ENCODE data around the gene DCBLD2. TPM values are rescaled to one million over a fixed set of nuclear protein-coding genes. Genes with fewer than 3 reads are reported as not detected.
"Not testable (repeated sequence)": the region's sequence is repeated elsewhere in the genome, so short reads cannot be mapped to it uniquely, and the experiment has no call there.

DCBLD2 gene
- total RNA-seq, 1 donor from 2014 or later: 33.9 TPM

DNA sequence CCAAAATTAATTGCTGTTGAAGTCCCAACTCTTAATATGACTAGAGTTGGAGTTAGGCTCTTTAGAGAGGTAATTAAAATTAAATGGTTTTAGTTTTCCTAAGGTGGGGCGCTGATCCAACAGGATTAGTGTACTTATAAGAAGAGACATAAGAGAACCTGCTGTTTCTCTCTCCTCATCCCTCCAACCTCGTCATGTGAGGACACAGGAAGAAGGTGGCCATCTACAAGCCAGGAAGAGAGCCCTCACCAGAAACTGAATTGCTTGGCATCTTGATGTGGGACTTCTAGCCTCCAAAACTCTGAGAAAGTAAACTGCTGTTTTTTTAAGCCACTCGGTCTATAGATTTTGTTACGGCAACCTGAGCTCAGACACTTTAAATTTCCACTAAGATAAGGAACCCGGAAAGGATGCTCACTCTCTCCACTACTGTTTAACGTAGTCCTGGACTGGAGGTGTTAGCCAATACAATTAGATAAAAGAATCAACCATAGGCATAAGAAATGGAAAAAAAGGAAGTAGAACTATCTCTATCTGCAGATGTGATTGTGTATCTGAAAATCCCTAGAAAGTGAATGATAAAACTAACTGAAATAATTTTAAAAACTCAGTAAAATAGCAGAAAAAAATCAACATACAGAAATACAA is 26.8 kb downstream of the DCBLD2 start:
- Mint-ChIP-seq H3K4me3 (ENCODE audit: unreplicated experiment) (no peak overlapping the region), H3K27ac (ENCODE audit: unreplicated experiment) (no peak overlapping the region), H3K4me1 (ENCODE audit: low read depth, unreplicated experiment) (peaks cover 18% of the 10 kb centered on the region), H3K27me3 (ENCODE audit: unreplicated experiment) (peaks cover 2% of the 10 kb centered on the region), H3K36me3 (ENCODE audit: unreplicated experiment) (no peaks in the 10 kb centered on the region), H3K9me3 (ENCODE audit: unreplicated experiment) (no peaks in the 10 kb centered on the region)
- DNase-seq: no peak
- TF ChIP-seq, protein P1, sequence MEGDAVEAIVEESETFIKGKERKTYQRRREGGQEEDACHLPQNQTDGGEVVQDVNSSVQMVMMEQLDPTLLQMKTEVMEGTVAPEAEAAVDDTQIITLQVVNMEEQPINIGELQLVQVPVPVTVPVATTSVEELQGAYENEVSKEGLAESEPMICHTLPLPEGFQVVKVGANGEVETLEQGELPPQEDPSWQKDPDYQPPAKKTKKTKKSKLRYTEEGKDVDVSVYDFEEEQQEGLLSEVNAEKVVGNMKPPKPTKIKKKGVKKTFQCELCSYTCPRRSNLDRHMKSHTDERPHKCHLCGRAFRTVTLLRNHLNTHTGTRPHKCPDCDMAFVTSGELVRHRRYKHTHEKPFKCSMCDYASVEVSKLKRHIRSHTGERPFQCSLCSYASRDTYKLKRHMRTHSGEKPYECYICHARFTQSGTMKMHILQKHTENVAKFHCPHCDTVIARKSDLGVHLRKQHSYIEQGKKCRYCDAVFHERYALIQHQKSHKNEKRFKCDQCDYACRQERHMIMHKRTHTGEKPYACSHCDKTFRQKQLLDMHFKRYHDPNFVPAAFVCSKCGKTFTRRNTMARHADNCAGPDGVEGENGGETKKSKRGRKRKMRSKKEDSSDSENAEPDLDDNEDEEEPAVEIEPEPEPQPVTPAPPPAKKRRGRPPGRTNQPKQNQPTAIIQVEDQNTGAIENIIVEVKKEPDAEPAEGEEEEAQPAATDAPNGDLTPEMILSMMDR (IDR thresholded peaks at IDR 0.05; ENCODE audit: partially characterized antibody, unreplicated experiment): no peak

DNA sequence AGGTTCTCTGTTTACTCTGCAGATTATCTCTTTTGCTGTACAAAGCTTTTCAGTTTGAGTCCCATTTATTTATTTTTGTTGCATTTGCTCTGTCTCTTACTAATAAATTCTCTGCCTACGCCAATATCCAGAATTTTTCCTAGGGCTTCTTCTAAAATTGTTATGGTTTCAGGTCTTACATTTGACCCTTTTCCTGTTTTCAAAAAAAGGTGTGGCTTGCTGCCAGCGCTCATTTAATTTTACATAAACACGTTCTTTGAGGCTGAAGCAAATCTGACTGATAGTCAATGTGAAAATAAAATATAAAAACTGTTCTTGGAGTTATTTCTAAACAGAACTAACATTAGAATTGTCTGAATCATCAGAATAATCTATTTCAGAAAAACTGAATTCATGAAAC is 32.1 kb downstream of the DCBLD2 start:
- no peaks in the 10 kb centered on the region for H3K9me3 Mint-ChIP-seq (ENCODE audit: unreplicated experiment)
- peaks cover 11% of the 10 kb centered on the region for H3K36me3 Mint-ChIP-seq (ENCODE audit: unreplicated experiment)
- TF ChIP-seq, protein P1 (IDR thresholded peaks at IDR 0.05; ENCODE audit: partially characterized antibody, unreplicated experiment): no peak

DNA sequence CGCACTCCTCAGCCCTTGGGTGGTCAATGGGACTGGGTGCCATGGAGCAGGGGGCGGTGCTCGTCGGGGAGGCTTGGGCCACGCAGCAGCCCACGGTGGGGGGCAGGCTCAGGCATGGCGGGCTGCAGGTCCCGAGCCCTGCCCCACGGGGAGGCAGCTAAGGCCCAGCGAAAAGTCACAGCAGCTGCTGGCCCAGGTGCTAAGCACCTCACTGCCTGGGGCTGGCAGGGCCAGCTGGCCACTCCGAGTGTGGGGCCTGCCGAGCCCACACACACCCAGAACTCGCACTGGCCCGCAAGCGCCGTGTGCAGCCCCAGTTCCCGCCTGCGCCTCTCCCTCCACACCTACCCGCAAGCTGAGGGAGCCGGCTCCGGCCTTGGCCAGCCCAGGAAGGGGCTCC is 43.5 kb downstream of the DCBLD2 start:
- not testable (repeated sequence) for H3K27ac Mint-ChIP-seq (ENCODE audit: unreplicated experiment); H3K4me3 Mint-ChIP-seq (ENCODE audit: unreplicated experiment); DNase-seq; H3K27me3 Mint-ChIP-seq (ENCODE audit: unreplicated experiment); H3K4me1 Mint-ChIP-seq (ENCODE audit: low read depth, unreplicated experiment); H3K9me3 Mint-ChIP-seq (ENCODE audit: unreplicated experiment)
- peaks cover 34% of the 10 kb centered on the region for H3K36me3 Mint-ChIP-seq (ENCODE audit: unreplicated experiment)

More for the DNA sequence above, 32.1 kb downstream of the DCBLD2 start:
- H3K4me1 Mint-ChIP-seq (ENCODE audit: low read depth, unreplicated experiment): peaks cover 10% of the 10 kb centered on the region
- no peak for DNase-seq
- no peak overlapping the region for H3K27ac Mint-ChIP-seq (ENCODE audit: unreplicated experiment)
- no peak overlapping the region for H3K4me3 Mint-ChIP-seq (ENCODE audit: unreplicated experiment)
- peaks cover 2% of the 10 kb centered on the region for H3K27me3 Mint-ChIP-seq (ENCODE audit: unreplicated experiment)

DNA sequence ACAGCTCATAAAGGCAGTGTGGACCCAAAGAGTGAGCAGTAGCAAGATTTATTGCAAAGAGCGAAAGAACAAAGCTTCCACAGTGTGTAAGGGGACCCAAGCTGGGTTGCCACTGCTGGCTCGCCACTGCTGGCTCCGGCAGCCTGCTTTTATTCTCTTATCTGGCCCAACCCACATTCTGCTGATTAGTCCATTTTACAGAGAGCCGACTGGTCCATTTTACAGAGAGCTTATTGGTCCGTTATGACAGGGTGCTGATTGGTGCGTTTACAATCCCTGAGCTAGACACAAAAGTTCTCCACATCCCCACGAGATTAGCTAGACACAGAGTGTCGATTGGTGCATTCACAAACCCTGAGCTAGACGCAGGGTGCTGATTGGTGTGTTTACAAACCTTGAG is 44.2 kb downstream of the DCBLD2 start:
- H3K36me3 Mint-ChIP-seq (ENCODE audit: unreplicated experiment): peaks cover 34% of the 10 kb centered on the region

DNA sequence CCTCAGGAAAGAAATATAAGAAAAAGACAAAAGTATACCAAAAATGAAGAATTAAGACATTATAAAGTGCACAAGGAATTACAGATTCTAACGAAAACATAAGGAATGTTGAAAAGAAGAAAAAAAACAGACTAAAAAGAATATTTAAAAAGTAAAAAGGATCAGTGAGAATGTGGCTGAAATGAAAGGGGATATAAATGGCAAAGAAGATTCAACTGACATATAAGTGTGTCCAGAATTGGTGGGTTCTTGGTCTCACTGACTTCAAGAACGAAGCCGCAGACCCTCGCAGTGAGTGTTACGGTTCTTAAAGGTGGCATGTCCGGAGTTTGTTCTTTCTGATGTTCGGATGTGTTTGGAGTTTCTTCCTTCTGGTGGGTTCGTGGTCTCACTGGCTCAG is 44.8 kb downstream of the DCBLD2 start:
- H3K27ac Mint-ChIP-seq (ENCODE audit: unreplicated experiment): no peak overlapping the region

More for the DNA sequence above, 44.2 kb downstream of the DCBLD2 start:
- DNase-seq; H3K27ac Mint-ChIP-seq (ENCODE audit: unreplicated experiment); H3K4me1 Mint-ChIP-seq (ENCODE audit: low read depth, unreplicated experiment); H3K4me3 Mint-ChIP-seq (ENCODE audit: unreplicated experiment); H3K9me3 Mint-ChIP-seq (ENCODE audit: unreplicated experiment); H3K27me3 Mint-ChIP-seq (ENCODE audit: unreplicated experiment): not testable (repeated sequence)

More for the DNA sequence above, 44.8 kb downstream of the DCBLD2 start:
- no peak for DNase-seq
- Mint-ChIP-seq H3K4me3 (ENCODE audit: unreplicated experiment) (no peak overlapping the region), H3K36me3 (ENCODE audit: unreplicated experiment) (peaks cover 31% of the 10 kb centered on the region), H3K27me3 (ENCODE audit: unreplicated experiment) (peaks cover 2% of the 10 kb centered on the region), H3K4me1 (ENCODE audit: low read depth, unreplicated experiment) (no peaks in the 10 kb centered on the region), H3K9me3 (ENCODE audit: unreplicated experiment) (peaks cover 3% of the 10 kb centered on the region)
- TF ChIP-seq, protein P1 (IDR thresholded peaks at IDR 0.05; ENCODE audit: partially characterized antibody, unreplicated experiment): no peak

Data from glutamatergic neuron (in vitro differentiated cells).